ENCODE data around the gene MOGAT3. TPM values are rescaled to one million over a fixed set of nuclear protein-coding genes. Genes with fewer than 3 reads are reported as not detected.

The MOGAT3 gene
- total RNA-seq, 2 donors from 2014 or later = not detected

- Histone ChIP-seq H3K4me3 (peak overlapping the region; percentile 88), H3K4me1 (ENCODE audit: control insufficient read depth in 1 of 2, low read depth in 2 of 2) (peaks cover 5 to 12% of the 10 kb centered on the region in 2 donors), H3K36me3 (peaks cover 17% of the 10 kb centered on the region), H3K27me3 (replicated peaks; ENCODE audit: insufficient read depth) (no peaks in the 10 kb centered on the region), H3K9me3 (no peaks in the 10 kb centered on the region), H3K27ac (no peak overlapping the region)
- ATAC-seq (ENCODE audit: insufficient number of reproducible peaks, low FRiP score, low read depth) = no peak
- TF ChIP-seq CTCF (IDR thresholded peaks at IDR 0.05) = no peak
- DNase-seq (ENCODE audit: low spot score) = no peak
Observed at GRCh38 chr7:101154693-101155102, 46.1 kb downstream of the MOGAT3 start.

GRCh38 chr7:101153969-101154692 is 46.7 kb downstream of the MOGAT3 start, which contains the start of gene AP1S1:
Gene AP1S1 (plus strand): TSS chr7:101154476. CDS start chr7:101154515, 39 bp downstream.
- DNase-seq (ENCODE audit: low spot score) (peak; percentile 82), ATAC-seq (ENCODE audit: insufficient number of reproducible peaks, low FRiP score, low read depth) (peak; percentile 81)
- H3K4me1 ChIP-seq (ENCODE audit: control insufficient read depth in 1 of 2, low read depth in 2 of 2) = peaks cover 5 to 12% of the 10 kb centered on the region in 2 donors
- peaks cover 11% of the 10 kb centered on the region for H3K36me3 ChIP-seq
- H3K9me3 ChIP-seq = no peaks in the 10 kb centered on the region
- H3K27ac ChIP-seq = no peak within 1 kb of the TSS
- no peak for TF ChIP-seq CTCF (IDR thresholded peaks at IDR 0.05)
- H3K27me3 ChIP-seq (replicated peaks; ENCODE audit: insufficient read depth) = no peaks in the 10 kb centered on the region
- H3K4me3 ChIP-seq = peak within 1 kb of the TSS; percentile 88

- TF ChIP-seq CTCF (IDR thresholded peaks at IDR 0.05) = no peak
- Histone ChIP-seq H3K4me3 (no peak overlapping the region), H3K27ac (no peak overlapping the region), H3K27me3 (replicated peaks; ENCODE audit: insufficient read depth) (no peaks in the 10 kb centered on the region), H3K4me1 (ENCODE audit: control insufficient read depth in 1 of 2, low read depth in 2 of 2) (peaks cover 5 to 12% of the 10 kb centered on the region in 2 donors), H3K36me3 (no peaks in the 10 kb centered on the region), H3K9me3 (no peaks in the 10 kb centered on the region)
- DNase-seq (ENCODE audit: low spot score) (no peak), ATAC-seq (ENCODE audit: insufficient number of reproducible peaks, low FRiP score, low read depth) (no peak)
Observed at GRCh38 chr7:101151908-101152651, 48.8 kb downstream of the MOGAT3 start.

Other genes with a start within 250 kb of the MOGAT3 start
- not detected for gene MUC12, start 231.5 kb downstream of the MOGAT3 start, total RNA-seq
- not detected for gene MUC17, start 181.0 kb downstream of the MOGAT3 start, total RNA-seq
- 10 to 100 TPM; 32.1 to 44.5 TPM for gene TRIM56, start 115.6 kb downstream of the MOGAT3 start, total RNA-seq
- 1,000 to 10,000 TPM in 1 of 2 donors, 100 to 1,000 TPM in 1; 542 to 1,009 TPM for gene SERPINE1, start 73.9 kb downstream of the MOGAT3 start, total RNA-seq
- gene AP1S1, start 46.6 kb downstream of the MOGAT3 start, total RNA-seq = 10 to 100 TPM; 11.9 to 33.0 TPM
- gene VGF, start 35.5 kb downstream of the MOGAT3 start, total RNA-seq = not detected
- not detected for gene NAT16, start 20.7 kb downstream of the MOGAT3 start, total RNA-seq
- 10 to 100 TPM; 31.5 to 55.9 TPM for gene PLOD3, start 16.5 kb upstream of the MOGAT3 start, total RNA-seq
- 10 to 100 TPM; 43.7 to 53.2 TPM for gene ZNHIT1, start 17.1 kb upstream of the MOGAT3 start, total RNA-seq
- gene CLDN15, start 36.8 kb upstream of the MOGAT3 start, total RNA-seq = 10 to 100 TPM in 1 of 2 donors, 1 to 10 TPM in 1; 7.4 to 15.4 TPM
- 100 to 1,000 TPM; 135 to 181 TPM for gene FIS1, start 44.0 kb upstream of the MOGAT3 start, total RNA-seq
- gene IFT22, start 120.8 kb upstream of the MOGAT3 start, total RNA-seq = 10 to 100 TPM; 14.0 to 24.4 TPM
- under 1 TPM in 1 of 2 donors, not detected in 1; 0.14 TPM for gene COL26A1, start 161.8 kb upstream of the MOGAT3 start, total RNA-seq